Endothelial cell of umbilical vein (primary cell): Measurements from ENCODE around the gene CDC5L. TPM values are rescaled to one million over a fixed set of nuclear protein-coding genes. Genes with fewer than 3 reads are reported as not detected.

ENCODE experiments used
- BruUV-seq: library from RNA; stranded (reverse); fragments of 400-500 nt; replicated peaks from 2 replicates; lab custom pipeline; 2021; lab: Mats Ljungman, UMichigan
- CTCF ChIA-PET: fragments of 300-600, 350-600 bp; sonication (Branson Sonifier 250); formaldehyde crosslinking; loops from one replicate; lab custom pipeline; 2021; ENCODE audit warnings: antibody characterized with exemption, inconsistent platforms; lab: Charles Lee
- POLR2A ChIA-PET: fragments of 300-600, 350-600 bp; sonication (Branson Sonifier 250); formaldehyde crosslinking; loops from one replicate; lab custom pipeline; 2021; ENCODE audit warnings: antibody characterized with exemption, inconsistent platforms; lab: Charles Lee
- DNase-seq: peaks from one replicate; pipeline ENCODE4 v3.0.0-alpha.2; 2011; ENCODE audit warnings: low read depth, low spot score
- FAIRE-seq: peaks from 2 replicates; lab custom pipeline; 2011; peaks lifted over from hg19 to GRCh38; lab: Jason Lieb, UNC
- H2AFZ ChIP-seq: 2 replicates; pipeline ENCODE4 v1.6.0; 2012; ENCODE audit warnings: low read depth, low read length, control low read depth, inconsistent platforms
- H3K27ac ChIP-seq: 2 replicates; pipeline ENCODE4 v1.5.1; 2011; ENCODE audit warnings: low read depth, mild to moderate bottlenecking, control low read depth, low read length, moderate library complexity; ENCODE audit not compliant: insufficient read depth
- H3K27me3 ChIP-seq, 2 experiments: 2 replicates each; pipeline versions ENCODE4 v1.6.0 to v1.6.1; 2011; ENCODE audit warnings: low read length in 2 of 2, mixed read lengths in 1 of 2; ENCODE audit not compliant: control insufficient read depth in 2 of 2, insufficient read depth in 2 of 2
- H3K36me3 ChIP-seq, 2 experiments: 2 replicates in 1 of 2; 3 replicates in 1 of 2; pipeline ENCODE4 v1.5.1; 2011; ENCODE audit warnings: low read length in 2 of 2, mild to moderate bottlenecking in 1 of 2, moderate library complexity in 1 of 2; ENCODE audit not compliant: control insufficient read depth in 2 of 2, insufficient read depth in 2 of 2; ENCODE audit errors: extremely low read depth in 1 of 2
- H3K4me1 ChIP-seq: 3 replicates; pipeline ENCODE4 v1.5.1; 2011; ENCODE audit warnings: mild to moderate bottlenecking, low read length; ENCODE audit not compliant: control insufficient read depth, insufficient read depth; ENCODE audit errors: extremely low read depth
- H3K4me2 ChIP-seq: 2 replicates; pipeline ENCODE4 v1.6.1; 2011; ENCODE audit warnings: low read length, control low read depth, mixed read lengths; ENCODE audit not compliant: insufficient read depth
- H3K4me3 ChIP-seq, 3 experiments: fragments of 200-600 bp in 1 of 3; sonication (generic), shearing (Covaris generic) in 1 of 3; replicated peaks in 1 of 3; 2 replicates each; pipeline ENCODE4 v1.5.1; 2011 to 2016; ENCODE audit warnings: control low read depth in 3 of 3, low read length in 3 of 3, mild to moderate bottlenecking in 2 of 3, inconsistent platforms in 1 of 3, low read depth in 1 of 3, moderate library complexity in 1 of 3; ENCODE audit not compliant: insufficient read depth in 1 of 3
- H3K79me2 ChIP-seq: 2 replicates; pipeline ENCODE4 v1.6.0; 2012; ENCODE audit warnings: low read length, inconsistent platforms; ENCODE audit not compliant: control insufficient read depth, insufficient read depth
- H3K9ac ChIP-seq: replicated peaks from 2 replicates; pipeline ENCODE3; 2011; ENCODE audit warnings: low read length, control low read depth; ENCODE audit not compliant: insufficient read depth; ENCODE audit errors: extremely low read depth
- H3K9me1 ChIP-seq: replicated peaks from 3 replicates; pipeline ENCODE4 v1.6.0; 2011; ENCODE audit warnings: mild to moderate bottlenecking, low read length; ENCODE audit not compliant: control insufficient read depth, insufficient read depth; ENCODE audit errors: extremely low read depth
- H3K9me3 ChIP-seq: replicated peaks from 2 replicates; pipeline ENCODE4 v1.5.1; 2012; ENCODE audit warnings: low read length, inconsistent platforms; ENCODE audit not compliant: control insufficient read depth, insufficient read depth
- H4K20me1 ChIP-seq: replicated peaks from 2 replicates; pipeline ENCODE3; 2011; ENCODE audit warnings: mild to moderate bottlenecking, low read length; ENCODE audit not compliant: control insufficient read depth, insufficient read depth; ENCODE audit errors: extremely low read depth
- CTCF ChIP-seq, 2 donors: IDR thresholded peaks; 1 replicate in 1 of 2; 2 replicates in 1 of 2; pipeline ENCODE4 v1.5.1; 2011; ENCODE audit warnings: low read length in 2 of 2, mild to moderate bottlenecking in 2 of 2, moderate library complexity in 2 of 2, control low read depth in 1 of 2, inconsistent platforms in 1 of 2, low read depth in 1 of 2; ENCODE audit not compliant: insufficient read depth in 1 of 2; ENCODE audit errors: extremely low read depth in 1 of 2
- EZH2 ChIP-seq: IDR thresholded peaks from 2 replicates; pipeline ENCODE4 v1.6.1; 2012; ENCODE audit warnings: borderline replicate concordance, low read depth, mild to moderate bottlenecking, moderate library complexity, low read length, inconsistent platforms; ENCODE audit not compliant: severe bottlenecking
- FOS ChIP-seq: IDR thresholded peaks from 2 replicates; pipeline ENCODE4 v1.6.1; 2011; ENCODE audit warnings: mild to moderate bottlenecking, low read length, moderate library complexity, borderline replicate concordance; ENCODE audit not compliant: insufficient read depth
- GATA2 ChIP-seq: IDR thresholded peaks from 2 replicates; pipeline ENCODE4 v1.7.0; 2011; ENCODE audit warnings: low read depth, mild to moderate bottlenecking, moderate library complexity, mixed read lengths, low read length; ENCODE audit not compliant: insufficient read length, insufficient read depth
- JUN ChIP-seq: IDR thresholded peaks from 2 replicates; pipeline ENCODE4 v1.6.1; 2011; ENCODE audit warnings: borderline replicate concordance, low read depth; ENCODE audit not compliant: insufficient read length, insufficient read depth
- MAX ChIP-seq: IDR thresholded peaks from 2 replicates; pipeline ENCODE4 v1.6.1; 2011; ENCODE audit not compliant: insufficient read depth, insufficient read length
- MYC ChIP-seq: IDR thresholded peaks from one replicate; pipeline ENCODE4 v1.6.1; 2011; ENCODE audit warnings: mild to moderate bottlenecking, low read depth, low read length
- POLR2A ChIP-seq: IDR thresholded peaks from 2 replicates; pipeline ENCODE4 v1.6.1; 2012; ENCODE audit warnings: low read depth, mild to moderate bottlenecking, control low read depth, low read length
- POLR2AphosphoS5 ChIP-seq: IDR thresholded peaks from 2 replicates; pipeline ENCODE4 v1.6.1; 2012; ENCODE audit warnings: low read depth, mild to moderate bottlenecking, control low read depth, low read length, moderate library complexity; ENCODE audit not compliant: insufficient read depth
- dilution Hi-C: fragments of 300-500 bp; cut with MboI; formaldehyde crosslinking; loops from one replicate; pipeline ENCODE4 v1.15.0; 2019; ENCODE audit warnings: low sequenced_read_pairs; ENCODE audit not compliant: extremely low pct_ligation_motif_present
- intact Hi-C: fragments of 100-400 bp; cut with micrococcal nuclease; formaldehyde crosslinking; loops from one replicate; pipeline ENCODE4 v1.10.0; 2022
- polyA plus RNA-seq, 4 experiments: library from polyadenylated mRNA; depleted of rRNA in 3 of 4; stranded (reverse) in 3 of 4; unstranded in 1 of 4; fragments of >200 nt; gene quantifications; 2 replicates each; pipeline versions ENCODE4 v1.2.1 to v1.2.3, GENCODE V29; 2011 to 2012; ENCODE audit warnings: missing spikeins in 1 of 4
- total RNA-seq: library from RNA; stranded (reverse); gene quantifications from 2 replicates; pipeline ENCODE4 v1.2.3, GENCODE V29; 2021

Gene CDC5L
- total and polyA plus RNA-seq, 2 donors (not counting 3 experiments of a cell fraction or from before 2014, with no cell fraction given): 6.9 to 24.6 TPM

- ChIA-PET CTCF (interaction anchor here (0.9 to 6.3 kb wide), 7 partner anchors 19 to 243 kb away, joined by 3 to 154 read pairs (median 5); partner anchors contain the start of genes SLC35B2 and TMEM151B), POLR2A (no interaction called here)
- no peaks in the 10 kb centered on the region for H3K9me3 ChIP-seq
- intact Hi-C loops: loop anchor here (2.0 to 5.0 kb wide), 2 partner anchors 188 to 243 kb away; no protein-coding TSS in a partner anchor
- FAIRE-seq (no peak), DNase-seq (no peak)
- H3K4me3 ChIP-seq: no peak overlapping the region
- H3K9me1 ChIP-seq: no peaks in the 10 kb centered on the region
- TF ChIP-seq EZH2 (no peak), FOS (no peak), POLR2A (no peak), GATA2 (no peak), POLR2AphosphoS5 (no peak), MYC (no peak), MAX (no peak), CTCF (IDR thresholded peaks at IDR 0.05; ENCODE audit: extremely low read depth in 1 of 2, insufficient read depth in 1 of 2, low read depth in 1 of 2, low read length in 2 of 2) (no peak), JUN (no peak)
- H3K4me2 ChIP-seq: no peak overlapping the region
- H3K27me3 ChIP-seq: peaks cover 35 to 53% of the 10 kb centered on the region in 2 experiments
- no peaks in the 10 kb centered on the region for H4K20me1 ChIP-seq
- no peak overlapping the region for H2AFZ ChIP-seq
- no peaks in the 10 kb centered on the region for H3K79me2 ChIP-seq
- dilution Hi-C loops: no loop called here
- H3K27ac ChIP-seq: no peak overlapping the region
- H3K36me3 ChIP-seq: no peaks in the 10 kb centered on the region
- no peak overlapping the region for H3K9ac ChIP-seq
- no peaks in the 10 kb centered on the region for H3K4me1 ChIP-seq
- BruUV-seq: no TSS peak
These were observed 47.5 kb upstream of the CDC5L start for GRCh38 chr6:44339763-44340625.
